GM15510 (cell line): ENCODE results near the gene EYA4.

Source experiments
- POLR2A ChIP-seq: IDR thresholded peaks from 3 replicates; pipeline ENCODE4 v1.6.1; 2011; ENCODE audit warnings: borderline replicate concordance; ENCODE audit not compliant: insufficient read length; ENCODE audit errors: extremely low read depth

The EYA4 gene

GRCh38 chr6:133230052-133230451 is 11.1 kb upstream of the EYA4 start:
- TF ChIP-seq POLR2A, result no peak

- TF ChIP-seq POLR2A, result no peak
Observed at GRCh38 chr6:133235221-133235620, 5.9 kb upstream of the EYA4 start.

- TF ChIP-seq POLR2A, result no peak
Observed at GRCh38 chr6:133236932-133237331, 4.2 kb upstream of the EYA4 start.

GRCh38 chr6:133240511-133241085 is 559 bp upstream of the EYA4 start:
- TF ChIP-seq POLR2A, result no peak

GRCh38 chr6:133241901-133242636 is 912 bp downstream of the EYA4 start:
- no peak for TF ChIP-seq POLR2A

GRCh38 chr6:133242637-133243585 is 1.8 kb downstream of the EYA4 start:
- no peak for TF ChIP-seq POLR2A

- TF ChIP-seq POLR2A, result no peak
Observed at GRCh38 chr6:133243723-133244305, 2.7 kb downstream of the EYA4 start.

- no peak for TF ChIP-seq POLR2A
Observed at GRCh38 chr6:133244519-133244918, 3.4 kb downstream of the EYA4 start.

GRCh38 chr6:133245007-133245406 is 3.9 kb downstream of the EYA4 start:
- no peak for TF ChIP-seq POLR2A

GRCh38 chr6:133245422-133245903 is 4.3 kb downstream of the EYA4 start:
- no peak for TF ChIP-seq POLR2A

GRCh38 chr6:133247581-133247980 is 6.4 kb downstream of the EYA4 start:
- no peak for TF ChIP-seq POLR2A

GRCh38 chr6:133248241-133249001 is 7.3 kb downstream of the EYA4 start:
- TF ChIP-seq POLR2A, result no peak

GRCh38 chr6:133251688-133252087 is 10.5 kb downstream of the EYA4 start:
- no peak for TF ChIP-seq POLR2A

- TF ChIP-seq POLR2A, result no peak
Observed at GRCh38 chr6:133254552-133255228, 13.5 kb downstream of the EYA4 start.

- TF ChIP-seq POLR2A, result no peak
Observed at GRCh38 chr6:133257545-133258105, 16.5 kb downstream of the EYA4 start.
